GM19467 (cell line): ENCODE results near the gene PXMP2.
"Not testable (repeated sequence)": the region's sequence is repeated elsewhere in the genome, so short reads cannot be mapped to it uniquely, and the experiment has no call there.

Experiments
- ATAC-seq: cut with Tn5 transposase; IDR thresholded peaks from one replicate; pipeline ENCODE4 v1.9.1; 2021; ENCODE audit warnings: mild to moderate bottlenecking, moderate library complexity; ENCODE audit not compliant: unreplicated experiment

PXMP2 gene

DNA sequence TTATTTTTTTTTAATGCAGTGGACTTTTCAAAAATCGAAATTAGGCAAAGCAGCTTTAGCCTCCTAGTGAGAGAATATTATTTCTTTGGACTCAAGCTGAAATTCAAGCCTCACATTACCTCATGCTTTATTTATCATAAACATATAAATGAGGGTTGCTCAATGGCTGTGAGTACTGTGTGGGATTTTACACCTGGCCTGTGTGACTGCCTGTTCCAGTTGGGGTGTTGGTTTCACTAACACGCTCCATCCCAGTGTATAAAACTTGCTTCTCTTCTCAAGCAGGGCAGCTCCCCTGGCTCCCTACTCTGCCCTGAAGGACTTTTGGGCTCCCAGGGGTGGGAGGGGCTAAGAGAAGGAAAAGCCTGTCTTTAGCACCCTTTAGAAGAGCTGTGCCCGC lies 59.2 kb downstream of the PXMP2 start:
- no peak for ATAC-seq

DNA sequence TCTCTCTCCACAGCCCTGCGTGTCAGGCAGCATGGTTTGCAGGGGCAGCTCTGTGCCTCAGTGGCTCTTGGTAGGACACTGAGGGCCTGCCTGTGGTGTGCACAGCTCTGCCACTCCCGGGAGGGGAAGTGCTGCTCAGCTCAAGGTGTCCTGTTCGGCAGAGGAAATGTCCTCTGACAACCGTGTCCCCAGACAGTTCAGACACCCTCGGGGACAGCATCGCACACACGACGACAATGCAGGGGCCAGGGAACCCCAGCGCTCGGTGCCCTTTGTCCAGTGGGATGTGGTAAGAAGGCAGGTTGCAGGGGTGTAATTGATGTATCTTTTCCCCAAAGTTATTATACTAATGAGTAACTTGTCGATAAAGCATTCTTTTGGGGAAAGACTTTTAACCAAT lies 60.0 kb downstream of the PXMP2 start:
- ATAC-seq = no peak

GRCh38 chr12:132747896-132748295 lies 60.5 kb downstream of the PXMP2 start:
- ATAC-seq = no peak

GRCh38 chr12:132748319-132748718 lies 60.9 kb downstream of the PXMP2 start:
- no peak for ATAC-seq

DNA sequence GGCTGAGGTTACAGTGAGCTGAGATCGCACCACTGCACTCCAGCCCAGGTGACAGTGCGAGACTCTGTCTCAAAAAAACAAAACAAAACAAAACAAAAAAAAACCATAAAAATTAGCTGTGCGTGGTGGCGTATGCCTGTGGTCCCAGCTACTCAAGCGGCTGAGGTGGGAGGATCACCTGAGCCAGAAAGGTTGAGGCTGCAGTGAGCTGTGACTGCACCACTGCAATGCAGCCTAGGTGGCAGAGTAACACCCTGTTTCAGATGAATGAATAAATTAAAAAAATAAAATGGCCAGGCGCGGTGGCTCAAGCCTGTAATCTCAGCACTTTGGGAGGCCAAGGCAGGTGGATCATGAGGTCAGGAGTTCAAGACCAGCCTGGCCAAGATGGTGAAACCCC lies 66.3 kb downstream of the PXMP2 start:
- ATAC-seq = not testable (repeated sequence)

- ATAC-seq = no peak
Observed at GRCh38 chr12:132754160-132754932, 67.0 kb downstream of the PXMP2 start.
